Sigmoid colon (tissue), 3 donors: ENCODE measurements around the gene GTSE1.

Experiments used
- POLR2A ChIP-seq, 2 donors: fragments of 450-650 bp; IDR thresholded peaks; one replicate each; pipeline ENCODE4 v1.6.1; 2016; ENCODE audit warnings: antibody characterized with exemption in 2 of 2, mild to moderate bottlenecking in 2 of 2, moderate library complexity in 2 of 2
- TF ChIP-seq, protein P1 (sequence below), 4 experiments: fragments of 450-650 bp in 3 of 4; fragments of 200-600 bp in 1 of 4; IDR thresholded peaks; one replicate each; pipeline ENCODE4 v1.5.1; 2016 to 2019; ENCODE audit warnings: antibody characterized with exemption in 4 of 4, mild to moderate bottlenecking in 3 of 4, moderate library complexity in 2 of 4

DNA sequence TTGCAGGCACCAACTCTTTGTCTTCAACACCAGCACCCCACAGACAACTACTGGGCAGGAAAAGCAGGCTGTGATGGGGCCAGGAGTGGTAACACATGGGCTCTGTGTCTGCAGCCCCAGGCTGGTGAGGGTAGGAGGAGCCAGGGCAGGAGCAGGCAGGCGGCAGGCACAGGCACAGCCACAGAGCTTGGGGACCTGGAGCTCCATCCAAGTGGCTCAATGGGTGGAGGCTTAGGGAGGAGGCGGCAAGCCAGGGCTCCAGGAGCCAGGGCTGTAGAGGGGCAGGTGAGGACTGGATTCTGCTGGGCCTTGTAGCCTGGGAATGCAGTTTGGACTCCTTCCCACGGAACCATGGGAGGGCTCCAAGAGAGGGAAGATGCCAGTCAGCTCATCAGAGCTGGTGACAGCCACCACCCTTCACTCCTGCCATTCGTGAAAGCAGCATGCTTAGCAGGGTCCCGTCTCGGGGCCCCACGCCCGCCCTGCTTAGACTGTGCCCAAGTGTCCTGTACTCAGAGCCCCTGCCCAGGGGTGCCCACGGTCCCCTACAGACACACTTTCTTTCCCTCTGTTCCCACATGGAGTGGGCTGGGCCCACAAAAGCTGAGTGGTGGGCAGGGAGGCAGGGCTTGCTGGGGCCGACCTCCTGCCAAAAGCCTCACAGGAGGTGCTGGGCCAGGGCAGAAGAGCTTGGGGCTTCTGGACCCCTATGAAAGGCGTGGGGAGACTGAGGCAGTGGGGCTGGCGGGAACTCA is 16.4 kb upstream of the GTSE1 start:
- no peak for TF ChIP-seq POLR2A (IDR thresholded peaks at IDR 0.05)
- TF ChIP-seq, protein P1, sequence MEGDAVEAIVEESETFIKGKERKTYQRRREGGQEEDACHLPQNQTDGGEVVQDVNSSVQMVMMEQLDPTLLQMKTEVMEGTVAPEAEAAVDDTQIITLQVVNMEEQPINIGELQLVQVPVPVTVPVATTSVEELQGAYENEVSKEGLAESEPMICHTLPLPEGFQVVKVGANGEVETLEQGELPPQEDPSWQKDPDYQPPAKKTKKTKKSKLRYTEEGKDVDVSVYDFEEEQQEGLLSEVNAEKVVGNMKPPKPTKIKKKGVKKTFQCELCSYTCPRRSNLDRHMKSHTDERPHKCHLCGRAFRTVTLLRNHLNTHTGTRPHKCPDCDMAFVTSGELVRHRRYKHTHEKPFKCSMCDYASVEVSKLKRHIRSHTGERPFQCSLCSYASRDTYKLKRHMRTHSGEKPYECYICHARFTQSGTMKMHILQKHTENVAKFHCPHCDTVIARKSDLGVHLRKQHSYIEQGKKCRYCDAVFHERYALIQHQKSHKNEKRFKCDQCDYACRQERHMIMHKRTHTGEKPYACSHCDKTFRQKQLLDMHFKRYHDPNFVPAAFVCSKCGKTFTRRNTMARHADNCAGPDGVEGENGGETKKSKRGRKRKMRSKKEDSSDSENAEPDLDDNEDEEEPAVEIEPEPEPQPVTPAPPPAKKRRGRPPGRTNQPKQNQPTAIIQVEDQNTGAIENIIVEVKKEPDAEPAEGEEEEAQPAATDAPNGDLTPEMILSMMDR (IDR thresholded peaks at IDR 0.05), result no peak
